ACHN (cell line): ENCODE data around the gene ABCC9.
"Not testable (repeated sequence)": the region's sequence is repeated elsewhere in the genome, so short reads cannot be mapped to it uniquely, and the experiment has no call there.

Source experiments
- DNase-seq: peaks from one replicate; pipeline ENCODE4 v3.0.0-alpha.2; 2015
- in situ Hi-C: cut with HindIII; loops from 2 replicates; pipeline ENCODE4 v1.10.0; 2017; ENCODE audit warnings: low sequenced_read_pairs, low pct_ligation_motif_present, low pct_unique_long_range_greater_than_20kb

ABCC9 gene

GRCh38 chr12:21800011-21800410 is 141.2 kb downstream of the ABCC9 start:
- in situ Hi-C loops, result no loop called here
- DNase-seq, result peak; percentile 56

- DNase-seq, result no peak
- in situ Hi-C loops, result no loop called here
These were observed 143.7 kb downstream of the ABCC9 start for GRCh38 chr12:21797539-21797938.

GRCh38 chr12:21795648-21796328 is 145.4 kb downstream of the ABCC9 start:
- in situ Hi-C loops, result no loop called here
- no peak for DNase-seq

- in situ Hi-C loops, DNase-seq: not testable (repeated sequence)
These were observed 146.2 kb downstream of the ABCC9 start for GRCh38 chr12:21794807-21795595.

GRCh38 chr12:21789687-21790086 is 151.5 kb downstream of the ABCC9 start:
- DNase-seq, in situ Hi-C loops: not testable (repeated sequence)

- in situ Hi-C loops, result no loop called here
- no peak for DNase-seq
These were observed 152.9 kb downstream of the ABCC9 start for GRCh38 chr12:21788089-21788983.

- DNase-seq, result no peak
- in situ Hi-C loops, result no loop called here
These were observed 155.1 kb downstream of the ABCC9 start for GRCh38 chr12:21786041-21786531.

GRCh38 chr12:21782723-21783122 is 158.5 kb downstream of the ABCC9 start:
- DNase-seq, in situ Hi-C loops: not testable (repeated sequence)

- in situ Hi-C loops, result no loop called here
- DNase-seq, result no peak
These were observed 160.4 kb downstream of the ABCC9 start for GRCh38 chr12:21780786-21781185.

GRCh38 chr12:21776175-21776574 is 165.1 kb downstream of the ABCC9 start:
- in situ Hi-C loops, result no loop called here
- DNase-seq, result no peak

- in situ Hi-C loops, result no loop called here
- peak; percentile 28 for DNase-seq
These were observed 165.9 kb downstream of the ABCC9 start for GRCh38 chr12:21775133-21775820.

- in situ Hi-C loops, result no loop called here
- peak; percentile 97 for DNase-seq
These were observed 166.7 kb downstream of the ABCC9 start, which contains the start of gene KCNJ8 for GRCh38 chr12:21774358-21775132. TSS of gene KCNJ8 (minus strand) at chr12:21774706. CDS start at chr12:21773616, 1,090 bp downstream.

- peak; percentile 18 for DNase-seq
- in situ Hi-C loops, result no loop called here
These were observed 167.4 kb downstream of the ABCC9 start for GRCh38 chr12:21773806-21774205.

- peak; percentile 67 for DNase-seq
- in situ Hi-C loops, result no loop called here
These were observed 167.9 kb downstream of the ABCC9 start for GRCh38 chr12:21773263-21773741.

GRCh38 chr12:21771311-21771710 is 169.9 kb downstream of the ABCC9 start:
- in situ Hi-C loops, result no loop called here
- DNase-seq, result no peak

GRCh38 chr12:21769307-21769706 is 171.9 kb downstream of the ABCC9 start:
- in situ Hi-C loops, result no loop called here
- no peak for DNase-seq

GRCh38 chr12:21766403-21766802 is 174.8 kb downstream of the ABCC9 start:
- in situ Hi-C loops, result no loop called here
- DNase-seq, result no peak
